ENCODE measurements around the gene CDHR2. TPM values are rescaled to one million over a fixed set of nuclear protein-coding genes. Genes with fewer than 3 reads are reported as not detected.
"Not testable (repeated sequence)": the region's sequence is repeated elsewhere in the genome, so short reads cannot be mapped to it uniquely, and the experiment has no call there.

Gene CDHR2
- total RNA-seq, 4 donors from 2014 or later: 0.15 to 0.19 (median 0.15) TPM; not detected in 1

- no peak for DNase-seq (ENCODE audit: low spot score in 2 of 2)
- 84 to 89% methylated on average over 31 of the region's 31 CpGs for WGBS, 2 donors
- intact Hi-C loops (cut with DNase I; ENCODE audit: low total_unique reads): no loop called here
These were observed 40.1 kb downstream of the CDHR2 start for GRCh38 chr5:176589039-176589769.

DNA sequence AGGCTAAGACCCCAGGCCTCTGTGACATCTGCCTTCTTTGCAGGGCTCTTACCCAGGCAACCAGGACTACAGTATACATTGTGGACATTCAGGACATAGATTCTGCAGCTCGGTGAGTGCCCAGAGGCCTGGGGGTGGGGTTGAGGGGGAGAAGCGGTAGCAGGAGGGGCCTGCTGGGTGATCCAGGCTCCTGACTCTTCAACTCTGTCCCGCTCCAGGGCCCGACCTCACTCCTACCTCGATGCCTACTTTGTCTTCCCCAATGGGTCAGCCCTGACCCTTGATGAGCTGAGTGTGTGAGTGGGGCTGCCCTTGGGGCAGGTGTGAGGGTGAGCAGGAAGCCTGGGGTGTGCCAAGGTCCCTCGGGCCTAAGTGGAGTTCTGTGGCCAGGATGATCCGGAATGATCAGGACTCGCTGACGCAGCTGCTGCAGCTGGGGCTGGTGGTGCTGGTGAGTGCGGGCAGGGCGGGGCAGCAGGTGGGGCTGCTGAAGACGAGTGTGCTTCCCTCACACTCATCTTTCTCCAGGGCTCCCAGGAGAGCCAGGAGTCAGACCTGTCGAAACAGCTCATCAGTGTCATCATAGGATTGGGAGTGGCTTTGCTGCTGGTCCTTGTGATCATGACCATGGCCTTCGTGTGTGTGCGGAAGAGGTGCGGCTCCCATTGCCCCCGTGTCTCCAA, 41.0 kb downstream of the CDHR2 start:
- no peak for DNase-seq (ENCODE audit: low spot score in 2 of 2)
- WGBS, 2 donors: 60 to 71% methylated on average over 17 of the region's 17 CpGs
- intact Hi-C loops (cut with DNase I; ENCODE audit: low total_unique reads): no loop called here
- no peak overlapping the region for H3K4me3 ChIP-seq (ENCODE audit: low read depth, poor library complexity, severe bottlenecking)
- TF ChIP-seq POLR2A (IDR thresholded peaks at IDR 0.05): no peak

More at GRCh38 chr5:176589039-176589769, 40.1 kb downstream of the CDHR2 start:
- TF ChIP-seq, protein P1, sequence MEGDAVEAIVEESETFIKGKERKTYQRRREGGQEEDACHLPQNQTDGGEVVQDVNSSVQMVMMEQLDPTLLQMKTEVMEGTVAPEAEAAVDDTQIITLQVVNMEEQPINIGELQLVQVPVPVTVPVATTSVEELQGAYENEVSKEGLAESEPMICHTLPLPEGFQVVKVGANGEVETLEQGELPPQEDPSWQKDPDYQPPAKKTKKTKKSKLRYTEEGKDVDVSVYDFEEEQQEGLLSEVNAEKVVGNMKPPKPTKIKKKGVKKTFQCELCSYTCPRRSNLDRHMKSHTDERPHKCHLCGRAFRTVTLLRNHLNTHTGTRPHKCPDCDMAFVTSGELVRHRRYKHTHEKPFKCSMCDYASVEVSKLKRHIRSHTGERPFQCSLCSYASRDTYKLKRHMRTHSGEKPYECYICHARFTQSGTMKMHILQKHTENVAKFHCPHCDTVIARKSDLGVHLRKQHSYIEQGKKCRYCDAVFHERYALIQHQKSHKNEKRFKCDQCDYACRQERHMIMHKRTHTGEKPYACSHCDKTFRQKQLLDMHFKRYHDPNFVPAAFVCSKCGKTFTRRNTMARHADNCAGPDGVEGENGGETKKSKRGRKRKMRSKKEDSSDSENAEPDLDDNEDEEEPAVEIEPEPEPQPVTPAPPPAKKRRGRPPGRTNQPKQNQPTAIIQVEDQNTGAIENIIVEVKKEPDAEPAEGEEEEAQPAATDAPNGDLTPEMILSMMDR (IDR thresholded peaks at IDR 0.05): no peak
- no peak for TF ChIP-seq POLR2A (IDR thresholded peaks at IDR 0.05)
- H3K4me3 ChIP-seq (ENCODE audit: low read depth, poor library complexity, severe bottlenecking): no peak overlapping the region

DNA sequence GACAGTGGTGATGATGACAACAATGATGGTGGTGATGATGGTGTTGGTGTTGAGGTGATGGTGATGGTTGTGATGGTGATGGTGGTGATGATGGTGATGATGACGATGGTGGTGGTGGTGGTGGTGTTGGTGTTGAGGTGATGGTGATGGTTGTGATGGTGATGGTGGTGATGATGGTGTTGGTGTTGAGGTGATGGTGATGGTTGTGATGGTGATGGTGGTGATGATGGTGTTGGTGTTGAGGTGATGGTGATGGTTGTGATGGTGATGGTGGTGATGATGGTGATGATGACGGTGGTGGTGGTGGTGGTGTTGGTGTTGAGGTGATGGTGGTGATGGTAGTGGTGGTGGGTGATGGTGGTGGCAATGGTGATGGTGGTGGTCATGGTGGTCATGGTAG, 42.5 kb downstream of the CDHR2 start:
- H3K4me3 ChIP-seq (ENCODE audit: low read depth, poor library complexity, severe bottlenecking); DNase-seq (ENCODE audit: low spot score in 2 of 2); intact Hi-C loops (cut with DNase I; ENCODE audit: low total_unique reads): not testable (repeated sequence)
- WGBS, 2 donors: 26 to 61% methylated on average over 2 of the region's 2 CpGs

- TF ChIP-seq, protein P1 (IDR thresholded peaks at IDR 0.05): no peak
- no peak for TF ChIP-seq POLR2A (IDR thresholded peaks at IDR 0.05)
- no peak for DNase-seq (ENCODE audit: low spot score in 2 of 2)
- intact Hi-C loops (cut with DNase I; ENCODE audit: low total_unique reads): no loop called here
- H3K4me3 ChIP-seq (ENCODE audit: low read depth, poor library complexity, severe bottlenecking): no peak overlapping the region
- WGBS, 2 donors: 93 to 96% methylated on average over 3 of the region's 3 CpGs
These were observed 43.4 kb downstream of the CDHR2 start for GRCh38 chr5:176592573-176592972.

- no peak for TF ChIP-seq POLR2A (IDR thresholded peaks at IDR 0.05)
- TF ChIP-seq, protein P1 (IDR thresholded peaks at IDR 0.05): no peak
- no peak overlapping the region for H3K4me3 ChIP-seq (ENCODE audit: low read depth, poor library complexity, severe bottlenecking)
- intact Hi-C loops (cut with DNase I; ENCODE audit: low total_unique reads): no loop called here
- WGBS, 2 donors: 89 to 92% methylated on average over 11 to 12 of the region's 12 CpGs
- DNase-seq (ENCODE audit: low spot score in 2 of 2): no peak
These were observed 44.2 kb downstream of the CDHR2 start for GRCh38 chr5:176593273-176593869.

GRCh38 chr5:176594554-176594953, 45.4 kb downstream of the CDHR2 start:
- no peak overlapping the region for H3K4me3 ChIP-seq (ENCODE audit: low read depth, poor library complexity, severe bottlenecking)
- intact Hi-C loops (cut with DNase I; ENCODE audit: low total_unique reads): no loop called here
- DNase-seq (ENCODE audit: low spot score in 2 of 2): no peak
- TF ChIP-seq, protein P1 (IDR thresholded peaks at IDR 0.05): no peak
- TF ChIP-seq POLR2A (IDR thresholded peaks at IDR 0.05): no peak
- WGBS, 2 donors: 81 to 85% methylated on average over 8 of the region's 8 CpGs

All from lower leg skin (tissue), 4 donors.